K562 (cell line): ENCODE measurements around the gene S100A10. TPM values are rescaled to one million over a fixed set of nuclear protein-coding genes. Genes with fewer than 3 reads are reported as not detected.

ENCODE experiments used
- ATAC-seq: fragments of 200-7000 bp; cut with Tn5 transposase; 3 replicates; pipeline ENCODE4 v1.9.1; 2020; ENCODE audit warnings: moderate library complexity
- Bru-seq: library from RNA; stranded (reverse); fragments of 400-500 nt; gene quantifications from one replicate; lab custom pipeline; 2021; lab: Mats Ljungman, UMichigan
- BruChase-seq, 2 experiments: library from RNA; stranded (reverse); fragments of 400-500 nt; gene quantifications; one replicate each; lab custom pipeline; 2021; lab: Mats Ljungman, UMichigan
- BruUV-seq: library from RNA; stranded (reverse); fragments of 400-500 nt; replicated peaks from 2 replicates; lab custom pipeline; 2021; lab: Mats Ljungman, UMichigan
- CTCF ChIA-PET: fragments of 300-600 bp; formaldehyde crosslinking; extraction: SDS; loops from one replicate; lab custom pipeline; 2021; ENCODE audit warnings: low intra/inter-chr PET ratio; lab: Yijun Ruan, JAX
- POLR2A ChIA-PET: fragments of 300-600, 350-650 bp; sonication (Branson Sonifier 250); formaldehyde crosslinking; extraction: SDS; loops from one replicate; lab custom pipeline; 2021; ENCODE audit warnings: antibody characterized with exemption, inconsistent platforms; lab: Yijun Ruan, JAX
- DNase-seq, 4 experiments: peaks; one replicate each; pipeline versions ENCODE4 v3.0.0 to v3.0.0-alpha.2; 2011 to 2018; ENCODE audit warnings: low spot score in 3 of 4, mixed read lengths in 3 of 4; ENCODE audit errors: extremely low read depth in 1 of 4
- FAIRE-seq: peaks from 2 replicates; lab custom pipeline; 2011; peaks lifted over from hg19 to GRCh38; lab: Jason Lieb, UNC
- H2AFZ ChIP-seq: 2 replicates; pipeline ENCODE4 v1.6.0; 2011; ENCODE audit warnings: low read depth, low read length, control low read depth, inconsistent platforms
- H3K27ac ChIP-seq: fragments of 200-600 bp; 3 replicates; pipeline ENCODE4 v1.8.0; 2011; ENCODE audit warnings: low read depth, mild to moderate bottlenecking, control low read depth, inconsistent platforms, low read length, moderate library complexity, mixed read lengths; ENCODE audit errors: extremely low read depth
- H3K27me3 ChIP-seq, 2 experiments: fragments of 300-600 bp in 1 of 2; 2 replicates in 1 of 2; 3 replicates in 1 of 2; pipeline versions ENCODE4 v1.6.0 to v1.8.0; 2011; ENCODE audit warnings: inconsistent platforms in 2 of 2, low read length in 2 of 2, mild to moderate bottlenecking in 1 of 2, mixed read lengths in 1 of 2, moderate library complexity in 1 of 2; ENCODE audit not compliant: control insufficient read depth in 2 of 2, insufficient read depth in 2 of 2
- H3K36me3 ChIP-seq: fragments of 300-600 bp; 3 replicates; pipeline ENCODE4 v1.8.0; 2011; ENCODE audit warnings: mild to moderate bottlenecking, low read length, inconsistent platforms; ENCODE audit not compliant: control insufficient read depth, insufficient read depth
- H3K4me1 ChIP-seq, 2 experiments: fragments of 200-600 bp in 1 of 2; replicated peaks in 1 of 2; 2 replicates in 1 of 2; 3 replicates in 1 of 2; pipeline versions ENCODE4 v1.5.1 to v1.8.0; 2011; ENCODE audit warnings: inconsistent platforms in 2 of 2, low read length in 2 of 2, mild to moderate bottlenecking in 1 of 2, mixed read lengths in 1 of 2, moderate library complexity in 1 of 2; ENCODE audit not compliant: control insufficient read depth in 2 of 2, insufficient read depth in 2 of 2
- H3K4me2 ChIP-seq: 2 replicates; pipeline ENCODE4 v1.6.1; 2011; ENCODE audit warnings: low read length, control low read depth, inconsistent platforms, mixed read lengths; ENCODE audit not compliant: insufficient read depth
- H3K4me3 ChIP-seq: fragments of 200-600 bp; sonication (generic), shearing (Covaris generic); 2 replicates; pipeline ENCODE4 v1.5.1; 2016; ENCODE audit warnings: control low read depth, inconsistent platforms
- H3K79me2 ChIP-seq: fragments of 200-600 bp; 3 replicates; pipeline ENCODE4 v1.8.0; 2011; ENCODE audit warnings: low read length, inconsistent platforms; ENCODE audit not compliant: control insufficient read depth, insufficient read depth
- H3K9ac ChIP-seq, 2 experiments: 2 replicates each; pipeline versions ENCODE4 v1.6.0 to v1.6.1; 2011; ENCODE audit warnings: low read depth in 2 of 2, low read length in 2 of 2, control low read depth in 1 of 2, inconsistent platforms in 1 of 2, mild to moderate bottlenecking in 1 of 2, mixed read lengths in 1 of 2; ENCODE audit not compliant: insufficient read depth in 1 of 2
- H3K9me1 ChIP-seq: one replicate; pipeline ENCODE4 v1.6.0; 2011; ENCODE audit warnings: inconsistent platforms, mild to moderate bottlenecking, low read length, moderate library complexity; ENCODE audit not compliant: control insufficient read depth, insufficient read depth
- H3K9me3 ChIP-seq: replicated peaks from 2 replicates; pipeline ENCODE4 v1.5.1; 2011; ENCODE audit warnings: low read depth, low read length, inconsistent platforms; ENCODE audit not compliant: control insufficient read depth, insufficient read depth
- H4K20me1 ChIP-seq: replicated peaks from 2 replicates; pipeline ENCODE4 v1.6.1; 2011; ENCODE audit warnings: low read length, inconsistent platforms, mixed read lengths; ENCODE audit not compliant: control insufficient read depth, insufficient read depth
- TAF9B ChIP-seq: fragments of 450-650 bp; IDR thresholded peaks from 2 replicates; pipeline ENCODE4 v1.6.1; 2018; ENCODE audit warnings: mild to moderate bottlenecking; ENCODE audit not compliant: partially characterized antibody
- WGBS: fragments of 100-300 bp; shearing (Covaris generic); methylation state at CpG from one replicate; pipeline ENCODE4 v1.1.6; 2016; ENCODE audit warnings: low coverage, mixed read lengths; ENCODE audit not compliant: insufficient coverage; ENCODE audit errors: missing lambda C conversion rate; 5-methylcytosine and 5-hydroxymethylcytosine counted together
- in situ Hi-C: fragments of 300-500 bp; cut with MboI; formaldehyde crosslinking; loops from 4 replicates; pipeline ENCODE4 v1.15.0; 2018; ENCODE audit warnings: inconsistent platforms, mixed read lengths
- intact Hi-C: fragments of 100-400 bp; cut with micrococcal nuclease; formaldehyde crosslinking; loops from 2 replicates; pipeline ENCODE4 v1.14.2; 2022
- long read RNA-seq, 3 experiments: library from polyadenylated mRNA in 2 of 3; library from RNA in 1 of 3; unstranded in 2 of 3; stranded (forward) in 1 of 3; transcript quantifications; one replicate each; pipeline ENCODE4 v2.0.0, GENCODE V29; 2019 to 2022
- polyA minus RNA-seq, 3 experiments: library from RNA; depleted of rRNA, polyadenylated mRNA; stranded (reverse); fragments of >200 nt; gene quantifications; 2 replicates each; pipeline ENCODE4 v1.2.3, GENCODE V29; 2011
- polyA plus RNA-seq, 8 experiments: library from polyadenylated mRNA; depleted of rRNA in 4 of 8; stranded (reverse) in 5 of 8; unstranded in 3 of 8; fragments of >200 nt; fragmentation: Nextera tagmentation in 2 of 8; fragmentation: Illumina TruSeq in 1 of 8; extraction: Ambion mirVana in 2 of 8; extraction: Trizol in 1 of 8; gene quantifications; 2 replicates each; pipeline versions ENCODE4 v1.2.1 to v1.2.3, GENCODE V29; 2011 to 2014; ENCODE audit warnings: inconsistent platforms in 1 of 8, missing spikeins in 1 of 8
- total RNA-seq, 7 experiments: library from RNA; depleted of rRNA in 6 of 7; stranded (reverse); fragments of >200 nt in 6 of 7; fragmentation: Illumina TruSeq in 2 of 7; extraction: Trizol in 2 of 7; gene quantifications; 2 replicates each; pipeline versions ENCODE4 v1.2.1 to v1.2.3, GENCODE V29; 2011 to 2021; ENCODE audit warnings: low replicate concordance in 1 of 7
- TF ChIP-seq, protein P1 (sequence below), 2 experiments: fragments of 450-650 bp; formaldehyde crosslinking in 1 of 2; IDR thresholded peaks; 2 replicates each; pipeline versions ENCODE4 v1.4.0 to v1.6.1; 2014 to 2020; ENCODE audit warnings: mild to moderate bottlenecking in 2 of 2, borderline replicate concordance in 1 of 2, low read depth in 1 of 2
- TF ChIP-seq, protein P2 (sequence below), 3 experiments: IDR thresholded peaks in 2 of 3; conservative IDR thresholded peaks in 1 of 3; 2 replicates each; pipeline ENCODE4 v1.5.1; 2011 to 2012; ENCODE audit warnings: low read length in 3 of 3, mild to moderate bottlenecking in 3 of 3, control low read depth in 2 of 3, improper control_type of control experiment in 1 of 3, inconsistent platforms in 1 of 3, low read depth in 1 of 3, mixed read lengths in 1 of 3, moderate library complexity in 1 of 3; ENCODE audit not compliant: insufficient read depth in 2 of 3

The S100A10 gene, protein sequence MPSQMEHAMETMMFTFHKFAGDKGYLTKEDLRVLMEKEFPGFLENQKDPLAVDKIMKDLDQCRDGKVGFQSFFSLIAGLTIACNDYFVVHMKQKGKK
- not detected in 2 replicates for total RNA-seq (2011; cell fraction: chromatin; rRNA removed; ENCODE audit: low replicate concordance)
- total RNA-seq (2011; cell fraction: nucleolus; rRNA removed), result not detected in 2 replicates
- not detected in 2 replicates for total RNA-seq (2011; cell fraction: nucleoplasm; rRNA removed)
- total RNA-seq (2014; rRNA removed), result 0.41 TPM in 1 of 2 replicates, not detected in the other
- total RNA-seq (2014; rRNA removed; fragmentation: Illumina TruSeq; extraction: Trizol), result 0.35 and 0.44 TPM in 2 replicates
- total RNA-seq (2015; rRNA removed; fragmentation: Illumina TruSeq; extraction: Trizol), result not detected in 2 replicates
- 1.6 and 3.2 TPM in 2 replicates for total RNA-seq (2021)
- polyA plus RNA-seq (2011; rRNA removed), result 0.61 and 0.73 TPM in 2 replicates
- 0.16 and 0.52 TPM in 2 replicates for polyA plus RNA-seq (2011; cell fraction: cytosol; rRNA removed)
- 0.29 TPM in 1 of 2 replicates, not detected in the other for polyA plus RNA-seq (2011; cell fraction: nucleus; rRNA removed)
- 1.0 and 1.8 TPM in 2 replicates for polyA plus RNA-seq (2012)
- polyA plus RNA-seq (2014; fragmentation: Illumina TruSeq; extraction: Trizol), result 0.28 and 0.56 TPM in 2 replicates
- under 1 TPM in 1 of 2 experiments, not detected in 1; 0.32 TPM for polyA plus RNA-seq (2014; fragmentation: Nextera tagmentation; extraction: Ambion mirVana)
- polyA plus RNA-seq (2014; rRNA removed), result not detected in 2 replicates
- 0.93 TPM in 1 of 2 replicates, not detected in the other for polyA minus RNA-seq (2011; rRNA and poly(A)+ RNA removed)
- polyA minus RNA-seq (2011; cell fraction: cytosol; rRNA and poly(A)+ RNA removed), result 1.6 and 5.2 TPM in 2 replicates
- polyA minus RNA-seq (2011; cell fraction: nucleus; rRNA and poly(A)+ RNA removed), result 0.67 TPM in 1 of 2 replicates, not detected in the other
- percentile 26 among the genes with signal in this experiment for Bru-seq, nascent RNA
- percentile 23 among the genes with signal in this experiment for BruChase-seq, experiment 1, labeled RNA remaining after a 2-hour chase
- BruChase-seq, experiment 2, labeled RNA remaining after a 6-hour chase, result percentile 28 among the genes with signal in this experiment
- long read RNA-seq, experiment 1, partial matches to known transcripts, result 0 of 1 reads
- long read RNA-seq, experiment 1, other reads (novel, unspliced or antisense), result 1 of 1 reads
- long read RNA-seq, experiment 2, result 0 reads
- long read RNA-seq, experiment 3, result 0 reads

DNA sequence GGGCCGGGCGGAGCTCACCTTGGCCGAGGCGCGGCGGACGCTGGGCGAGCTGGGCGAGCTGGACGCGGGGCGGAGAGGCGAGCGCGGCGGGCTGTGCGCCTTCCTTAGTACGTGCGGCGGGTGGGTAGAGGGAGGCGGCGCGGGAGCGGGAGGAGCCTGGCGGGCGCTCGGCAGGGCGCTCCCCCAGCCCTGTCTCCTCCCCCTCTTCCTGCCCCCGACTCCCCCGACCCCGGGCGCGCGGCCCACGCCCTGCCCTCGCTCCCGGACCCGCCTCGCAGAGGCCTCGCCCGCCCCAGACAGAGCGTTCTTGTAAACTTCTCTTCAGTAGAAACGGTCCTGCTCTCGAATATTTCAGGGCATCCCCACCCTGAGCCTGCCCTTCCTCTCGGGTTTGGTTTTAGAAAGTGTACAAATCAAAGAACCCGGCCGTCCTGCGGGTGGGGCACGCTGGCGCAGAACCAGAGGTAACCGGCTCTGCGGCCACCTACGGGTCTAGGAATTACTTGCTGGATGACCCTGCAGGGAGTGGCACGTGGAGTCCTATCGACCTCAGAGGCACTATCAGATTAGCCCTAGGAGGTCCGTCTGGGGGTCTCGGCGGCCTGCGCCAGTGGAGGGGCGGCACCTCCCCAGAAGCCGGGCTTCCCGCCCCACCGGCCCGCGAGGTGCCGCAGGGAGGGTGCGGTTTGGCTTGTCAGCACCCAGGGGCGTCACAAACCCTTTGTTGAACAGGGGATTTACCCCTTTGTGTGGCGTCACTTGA lies at the start of gene S100A10:
S100A10 (minus strand) TSS at position 126 of the 763 bp plus-strand sequence. CDS start 7,629 bp downstream, outside the sequence.
- 29% methylated on average over 32 of the region's 69 CpGs for WGBS
- CTCF ChIA-PET, result interaction anchor here (0.6 to 1.3 kb wide), 2 partner anchors 26 to 105 kb away, joined by 3 to 4 read pairs; no protein-coding TSS in a partner anchor
- ATAC-seq (peak; percentile 58), FAIRE-seq (no peak), DNase-seq (peak in 3 of 4 experiments; percentile 30 to 61 (median 58))
- H4K20me1 ChIP-seq, result peaks cover 4% of the 10 kb centered on the region; the same call in 1 of the 2 replicates
- BruUV-seq, result no TSS peak
- H3K79me2 ChIP-seq, result no peaks in the 10 kb centered on the region
- peaks cover 27 to 51% of the 10 kb centered on the region in 2 experiments for H3K27me3 ChIP-seq
- no peaks in the 10 kb centered on the region for H3K9me3 ChIP-seq
- H3K4me1 ChIP-seq, result peaks cover 15 to 26% of the 10 kb centered on the region in 2 experiments
- peak within 1 kb of the TSS; percentile 18 for H3K4me3 ChIP-seq
- H3K9me1 ChIP-seq, result no peaks in the 10 kb centered on the region
- H3K27ac ChIP-seq, result no peak within 1 kb of the TSS
- POLR2A ChIA-PET, result no interaction called here
- in situ Hi-C loops, result no loop called here
- no peaks in the 10 kb centered on the region for H3K36me3 ChIP-seq
- peak within 1 kb of the TSS; percentile 57; the same call in 1 of the 2 replicates for H2AFZ ChIP-seq
- H3K4me2 ChIP-seq, result peak within 1 kb of the TSS; percentile 77
- no peak for TF ChIP-seq TAF9B
- TF ChIP-seq, protein P1, sequence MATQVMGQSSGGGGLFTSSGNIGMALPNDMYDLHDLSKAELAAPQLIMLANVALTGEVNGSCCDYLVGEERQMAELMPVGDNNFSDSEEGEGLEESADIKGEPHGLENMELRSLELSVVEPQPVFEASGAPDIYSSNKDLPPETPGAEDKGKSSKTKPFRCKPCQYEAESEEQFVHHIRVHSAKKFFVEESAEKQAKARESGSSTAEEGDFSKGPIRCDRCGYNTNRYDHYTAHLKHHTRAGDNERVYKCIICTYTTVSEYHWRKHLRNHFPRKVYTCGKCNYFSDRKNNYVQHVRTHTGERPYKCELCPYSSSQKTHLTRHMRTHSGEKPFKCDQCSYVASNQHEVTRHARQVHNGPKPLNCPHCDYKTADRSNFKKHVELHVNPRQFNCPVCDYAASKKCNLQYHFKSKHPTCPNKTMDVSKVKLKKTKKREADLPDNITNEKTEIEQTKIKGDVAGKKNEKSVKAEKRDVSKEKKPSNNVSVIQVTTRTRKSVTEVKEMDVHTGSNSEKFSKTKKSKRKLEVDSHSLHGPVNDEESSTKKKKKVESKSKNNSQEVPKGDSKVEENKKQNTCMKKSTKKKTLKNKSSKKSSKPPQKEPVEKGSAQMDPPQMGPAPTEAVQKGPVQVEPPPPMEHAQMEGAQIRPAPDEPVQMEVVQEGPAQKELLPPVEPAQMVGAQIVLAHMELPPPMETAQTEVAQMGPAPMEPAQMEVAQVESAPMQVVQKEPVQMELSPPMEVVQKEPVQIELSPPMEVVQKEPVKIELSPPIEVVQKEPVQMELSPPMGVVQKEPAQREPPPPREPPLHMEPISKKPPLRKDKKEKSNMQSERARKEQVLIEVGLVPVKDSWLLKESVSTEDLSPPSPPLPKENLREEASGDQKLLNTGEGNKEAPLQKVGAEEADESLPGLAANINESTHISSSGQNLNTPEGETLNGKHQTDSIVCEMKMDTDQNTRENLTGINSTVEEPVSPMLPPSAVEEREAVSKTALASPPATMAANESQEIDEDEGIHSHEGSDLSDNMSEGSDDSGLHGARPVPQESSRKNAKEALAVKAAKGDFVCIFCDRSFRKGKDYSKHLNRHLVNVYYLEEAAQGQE (IDR thresholded peaks at IDR 0.05; ENCODE audit: borderline replicate concordance), result peak; percentile 20
- TF ChIP-seq, protein P1 (CRISPR knock-in tag; IDR thresholded peaks at IDR 0.05; ENCODE audit: low read depth), result no peak
- TF ChIP-seq, protein P2, sequence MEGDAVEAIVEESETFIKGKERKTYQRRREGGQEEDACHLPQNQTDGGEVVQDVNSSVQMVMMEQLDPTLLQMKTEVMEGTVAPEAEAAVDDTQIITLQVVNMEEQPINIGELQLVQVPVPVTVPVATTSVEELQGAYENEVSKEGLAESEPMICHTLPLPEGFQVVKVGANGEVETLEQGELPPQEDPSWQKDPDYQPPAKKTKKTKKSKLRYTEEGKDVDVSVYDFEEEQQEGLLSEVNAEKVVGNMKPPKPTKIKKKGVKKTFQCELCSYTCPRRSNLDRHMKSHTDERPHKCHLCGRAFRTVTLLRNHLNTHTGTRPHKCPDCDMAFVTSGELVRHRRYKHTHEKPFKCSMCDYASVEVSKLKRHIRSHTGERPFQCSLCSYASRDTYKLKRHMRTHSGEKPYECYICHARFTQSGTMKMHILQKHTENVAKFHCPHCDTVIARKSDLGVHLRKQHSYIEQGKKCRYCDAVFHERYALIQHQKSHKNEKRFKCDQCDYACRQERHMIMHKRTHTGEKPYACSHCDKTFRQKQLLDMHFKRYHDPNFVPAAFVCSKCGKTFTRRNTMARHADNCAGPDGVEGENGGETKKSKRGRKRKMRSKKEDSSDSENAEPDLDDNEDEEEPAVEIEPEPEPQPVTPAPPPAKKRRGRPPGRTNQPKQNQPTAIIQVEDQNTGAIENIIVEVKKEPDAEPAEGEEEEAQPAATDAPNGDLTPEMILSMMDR (IDR thresholded peaks at IDR 0.05 in 2 of 3, conservative IDR thresholded peaks at IDR 0.05 in 1 of 3; ENCODE audit: insufficient read depth in 2 of 3, low read depth in 1 of 3, low read length in 3 of 3), result 0 out of 6 replicates have a peak, but pooled peaks of 1 of the 3 experiments have one; percentile 2
- peak within 1 kb of the TSS in 1 of 2 experiments; percentile 70; a peak in 2 of 4 replicates for H3K9ac ChIP-seq
- intact Hi-C loops, result no loop called here
